Karpas-422 (cell line): ENCODE measurements around the gene SAMD14. TPM values are rescaled to one million over a fixed set of nuclear protein-coding genes. Genes with fewer than 3 reads are reported as not detected.

Experiments
- DNase-seq: peaks from one replicate; pipeline ENCODE4 v3.0.0-alpha.2; 2015
- H2AFZ ChIP-seq: fragments of 200-600 bp; sonication (generic); 2 replicates; pipeline ENCODE4 v1.6.1; 2014; ENCODE audit warnings: antibody characterized with exemption, low read length, mixed read lengths
- H3K27ac ChIP-seq: fragments of 200-600 bp; sonication (generic); 2 replicates; pipeline ENCODE4 v1.5.1; 2014; ENCODE audit warnings: mild to moderate bottlenecking, low read length, moderate library complexity
- H3K27me3 ChIP-seq: fragments of 200-600 bp; sonication (generic); 2 replicates; pipeline ENCODE4 v1.6.1; 2014; ENCODE audit warnings: low read length, mixed read lengths
- H3K36me3 ChIP-seq: fragments of 200-600 bp; sonication (generic); 2 replicates; pipeline ENCODE4 v1.6.1; 2014; ENCODE audit warnings: low read length, mixed read lengths; ENCODE audit not compliant: insufficient read depth
- H3K4me1 ChIP-seq: fragments of 200-600 bp; sonication (generic); 2 replicates; pipeline ENCODE4 v1.6.1; 2014; ENCODE audit warnings: mild to moderate bottlenecking, low read length, mixed read lengths
- H3K4me2 ChIP-seq: fragments of 200-600 bp; sonication (generic); 2 replicates; pipeline ENCODE4 v1.6.1; 2014; ENCODE audit warnings: low read length, low read depth, mild to moderate bottlenecking; ENCODE audit not compliant: poor library complexity, severe bottlenecking
- H3K4me3 ChIP-seq: fragments of 200-600 bp; sonication (generic); 2 replicates; pipeline ENCODE4 v1.5.1; 2014; ENCODE audit warnings: mild to moderate bottlenecking, antibody characterized with exemption, low read length, mixed read lengths
- H3K79me2 ChIP-seq: fragments of 200-600 bp; sonication (generic); 2 replicates; pipeline ENCODE4 v1.6.1; 2014; ENCODE audit warnings: mild to moderate bottlenecking, low read length, mixed read lengths
- H3K9ac ChIP-seq: fragments of 200-600 bp; sonication (generic); 2 replicates; pipeline ENCODE4 v1.6.0; 2014; ENCODE audit warnings: low read length
- H3K9me2 ChIP-seq: fragments of 200-600 bp; sonication (generic), shearing (Covaris generic); replicated peaks from 2 replicates; pipeline ENCODE4 v1.6.0; 2014; ENCODE audit warnings: mild to moderate bottlenecking, low read length, moderate library complexity; ENCODE audit not compliant: insufficient read depth
- H3K9me3 ChIP-seq: fragments of 300-700, 200-600 bp; sonication (generic); 2 replicates; pipeline ENCODE4 v1.6.1; 2014; ENCODE audit warnings: low read length, mixed read lengths
- H4K20me1 ChIP-seq: fragments of 200-600 bp; sonication (generic); 2 replicates; pipeline ENCODE4 v1.6.1; 2014; ENCODE audit warnings: mild to moderate bottlenecking, antibody characterized with exemption, low read length, low read depth; ENCODE audit not compliant: insufficient read depth
- total RNA-seq: library from RNA; depleted of rRNA; stranded (reverse); fragments of >200 nt; shearing (Covaris generic); gene quantifications from 2 replicates; pipeline ENCODE4 v1.2.3, GENCODE V29; 2014; ENCODE audit warnings: low replicate concordance

Gene SAMD14
- total RNA-seq, 1 experiment from 2014 or later = not detected

DNA sequence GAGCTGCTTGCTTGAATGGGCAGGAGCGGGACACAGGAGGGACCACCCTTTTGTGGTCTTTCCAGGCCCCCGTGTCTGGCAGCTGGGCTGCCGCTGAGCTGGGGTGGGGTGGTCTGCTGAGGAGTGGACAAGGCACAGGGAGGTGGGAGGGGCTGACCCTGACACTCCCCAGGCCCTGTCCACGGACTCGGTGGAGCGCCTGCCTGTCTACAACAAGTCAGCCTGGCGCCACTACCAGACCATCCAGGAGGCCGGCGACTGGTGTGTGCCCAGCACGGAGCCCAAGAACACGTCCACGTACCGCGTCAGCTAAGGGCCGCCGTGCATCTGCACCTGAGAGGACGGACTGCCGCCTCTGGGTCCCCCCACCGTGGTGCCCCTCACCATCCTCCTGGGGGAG is 20.2 kb downstream of the SAMD14 start:
- no peaks in the 10 kb centered on the region for H3K36me3 ChIP-seq

GRCh38 chr17:50109207-50109606 is 20.8 kb downstream of the SAMD14 start:
- no peaks in the 10 kb centered on the region for H3K36me3 ChIP-seq
- H3K27me3 ChIP-seq = no peaks in the 10 kb centered on the region
- H3K4me2 ChIP-seq = no peak overlapping the region
- no peaks in the 10 kb centered on the region for H3K79me2 ChIP-seq
- no peak overlapping the region for H2AFZ ChIP-seq
- DNase-seq = no peak
- no peaks in the 10 kb centered on the region for H3K9me2 ChIP-seq
- no peaks in the 10 kb centered on the region for H4K20me1 ChIP-seq
- no peak overlapping the region for H3K9ac ChIP-seq
- H3K9me3 ChIP-seq = no peaks in the 10 kb centered on the region
- no peak overlapping the region for H3K27ac ChIP-seq
- no peaks in the 10 kb centered on the region for H3K4me1 ChIP-seq
- H3K4me3 ChIP-seq = no peak overlapping the region

More for the DNA sequence above, 20.2 kb downstream of the SAMD14 start:
- Histone ChIP-seq H3K9ac (no peak overlapping the region), H3K9me3 (no peaks in the 10 kb centered on the region), H2AFZ (no peak overlapping the region), H4K20me1 (no peaks in the 10 kb centered on the region), H3K4me2 (no peak overlapping the region), H3K9me2 (no peaks in the 10 kb centered on the region), H3K4me3 (no peak overlapping the region), H3K27ac (no peak overlapping the region), H3K4me1 (no peaks in the 10 kb centered on the region), H3K27me3 (no peaks in the 10 kb centered on the region), H3K79me2 (no peaks in the 10 kb centered on the region)
- no peak for DNase-seq

DNA sequence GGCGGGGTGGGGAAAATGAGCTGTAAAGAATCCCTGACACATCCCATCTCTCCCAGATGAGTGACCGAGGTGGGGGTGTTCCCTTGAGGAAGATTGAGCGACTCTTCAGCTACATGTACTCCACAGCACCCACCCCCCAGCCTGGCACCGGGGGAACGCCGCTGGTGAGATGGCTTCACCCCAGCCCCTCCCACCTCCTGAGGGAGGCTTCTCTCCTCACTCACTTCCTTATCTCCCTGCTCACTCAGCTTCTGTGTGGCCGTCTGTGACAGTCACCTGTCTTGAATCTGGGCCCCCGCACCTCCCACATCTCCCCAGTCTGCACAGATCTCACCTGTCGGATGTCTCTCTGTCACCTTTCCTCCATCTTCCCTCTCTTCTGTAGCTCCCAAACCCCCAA is 21.4 kb downstream of the SAMD14 start:
- Histone ChIP-seq H4K20me1 (no peaks in the 10 kb centered on the region), H3K4me2 (no peak overlapping the region), H3K27ac (no peak overlapping the region), H3K36me3 (no peaks in the 10 kb centered on the region), H3K4me3 (no peak overlapping the region), H3K9me3 (no peaks in the 10 kb centered on the region), H3K9ac (no peak overlapping the region), H2AFZ (no peak overlapping the region), H3K27me3 (no peaks in the 10 kb centered on the region), H3K79me2 (no peaks in the 10 kb centered on the region), H3K4me1 (no peaks in the 10 kb centered on the region), H3K9me2 (no peaks in the 10 kb centered on the region)
- DNase-seq = no peak

- Histone ChIP-seq H3K9me2 (no peaks in the 10 kb centered on the region), H3K79me2 (no peaks in the 10 kb centered on the region), H3K27me3 (no peaks in the 10 kb centered on the region), H3K9me3 (no peaks in the 10 kb centered on the region), H2AFZ (no peak overlapping the region), H3K4me2 (no peak overlapping the region), H3K4me3 (no peak overlapping the region), H3K4me1 (no peaks in the 10 kb centered on the region), H3K36me3 (no peaks in the 10 kb centered on the region), H3K27ac (no peak overlapping the region), H4K20me1 (no peaks in the 10 kb centered on the region), H3K9ac (no peak overlapping the region)
- DNase-seq = no peak
These were observed 22.1 kb downstream of the SAMD14 start for GRCh38 chr17:50107790-50108414.

DNA sequence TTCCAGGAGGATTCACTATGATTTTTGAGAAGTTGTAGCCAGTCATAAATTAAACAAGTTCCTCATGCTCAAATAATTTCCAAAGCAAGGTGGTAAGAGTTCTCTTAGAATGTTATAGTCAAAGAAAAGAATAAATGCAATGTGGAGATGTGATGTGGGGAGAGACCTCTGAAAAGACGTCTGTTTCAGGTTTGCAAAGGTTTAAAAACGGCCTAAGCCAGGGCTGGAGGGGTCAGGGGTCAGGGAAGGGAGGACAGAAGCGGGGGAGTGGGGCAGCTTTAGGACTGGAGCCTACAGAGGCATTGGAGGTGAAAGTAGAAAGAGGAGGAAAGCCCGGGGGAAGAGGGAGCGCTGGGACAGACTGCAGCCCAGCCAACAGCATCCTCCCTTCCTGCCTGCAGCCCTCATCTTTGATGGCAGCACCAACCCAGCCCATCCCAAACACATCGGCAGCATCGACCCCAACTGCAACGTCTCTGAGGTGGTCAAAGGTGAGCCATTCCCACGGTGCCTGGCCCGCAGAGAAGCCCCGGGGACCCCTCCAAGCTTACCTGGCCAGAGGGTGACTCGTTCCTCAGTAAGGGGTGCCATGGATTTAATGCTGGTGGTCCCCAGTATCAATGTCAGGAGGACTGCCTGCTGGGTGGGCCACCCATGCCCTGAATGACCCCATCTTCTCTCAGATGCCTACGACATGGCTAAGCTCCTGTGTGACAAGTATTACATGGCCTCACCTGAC is 23.4 kb downstream of the SAMD14 start:
- Histone ChIP-seq H2AFZ (no peak overlapping the region), H3K36me3 (no peaks in the 10 kb centered on the region)
- DNase-seq = no peak

DNA sequence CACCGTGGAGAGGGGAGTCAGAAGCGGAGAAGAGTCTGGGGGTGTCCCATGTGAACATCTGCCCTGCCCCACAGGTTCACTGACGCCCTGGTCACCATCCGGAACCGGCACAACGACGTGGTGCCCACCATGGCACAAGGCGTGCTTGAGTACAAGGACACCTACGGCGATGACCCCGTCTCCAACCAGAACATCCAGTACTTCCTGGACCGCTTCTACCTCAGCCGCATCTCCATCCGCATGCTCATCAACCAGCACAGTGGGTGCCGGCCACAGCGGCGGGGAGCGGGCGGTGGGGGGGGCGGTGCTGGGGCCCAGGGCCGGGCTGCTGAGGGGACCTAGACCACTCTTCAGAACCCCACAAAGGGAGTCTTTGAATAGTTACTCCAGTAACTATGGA is 24.1 kb downstream of the SAMD14 start:
- H3K27ac ChIP-seq = no peak overlapping the region
- no peaks in the 10 kb centered on the region for H4K20me1 ChIP-seq
- no peaks in the 10 kb centered on the region for H3K9me3 ChIP-seq
- no peak overlapping the region for H3K4me3 ChIP-seq
- no peak for DNase-seq
- H2AFZ ChIP-seq = no peak overlapping the region
- H3K4me2 ChIP-seq = no peak overlapping the region
- H3K9ac ChIP-seq = no peak overlapping the region
- no peaks in the 10 kb centered on the region for H3K27me3 ChIP-seq
- no peaks in the 10 kb centered on the region for H3K9me2 ChIP-seq
- H3K4me1 ChIP-seq = peaks cover 14% of the 10 kb centered on the region
- no peaks in the 10 kb centered on the region for H3K79me2 ChIP-seq
- no peaks in the 10 kb centered on the region for H3K36me3 ChIP-seq

More for the DNA sequence above, 23.4 kb downstream of the SAMD14 start:
- Histone ChIP-seq H3K79me2 (no peaks in the 10 kb centered on the region), H3K4me1 (peaks cover 6% of the 10 kb centered on the region), H3K27ac (no peak overlapping the region), H3K9me2 (no peaks in the 10 kb centered on the region), H4K20me1 (no peaks in the 10 kb centered on the region), H3K9ac (no peak overlapping the region), H3K4me2 (no peak overlapping the region), H3K4me3 (no peak overlapping the region), H3K9me3 (no peaks in the 10 kb centered on the region), H3K27me3 (no peaks in the 10 kb centered on the region)

DNA sequence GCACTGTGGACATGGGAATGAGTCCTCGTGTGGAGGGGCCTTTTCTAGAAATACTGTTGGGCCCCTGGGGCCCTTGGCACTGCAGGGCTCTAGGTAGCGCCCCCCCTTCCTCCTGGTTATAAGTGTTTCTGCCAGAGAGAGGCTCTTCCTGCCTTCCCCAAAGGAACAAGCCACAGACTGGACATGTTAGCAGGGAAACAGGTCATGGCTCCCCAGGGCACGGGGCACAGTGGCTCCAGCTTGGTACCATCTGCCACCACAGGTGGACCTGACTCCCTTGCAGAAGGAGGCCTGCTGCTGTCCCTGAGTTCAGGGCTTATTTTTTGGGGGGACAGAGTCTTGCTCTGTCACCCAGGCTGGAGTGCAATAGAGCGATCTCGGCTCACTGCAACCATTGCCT is 26.0 kb downstream of the SAMD14 start:
- no peak for DNase-seq
- H3K9me2 ChIP-seq = no peaks in the 10 kb centered on the region
- H3K36me3 ChIP-seq = no peaks in the 10 kb centered on the region
- H3K27me3 ChIP-seq = no peaks in the 10 kb centered on the region
- no peak overlapping the region for H3K4me3 ChIP-seq
- H3K9me3 ChIP-seq = no peaks in the 10 kb centered on the region
- no peak overlapping the region for H3K9ac ChIP-seq
- H3K27ac ChIP-seq = no peak overlapping the region
- peaks cover 16% of the 10 kb centered on the region for H3K4me1 ChIP-seq
- no peak overlapping the region for H2AFZ ChIP-seq
- no peak overlapping the region for H3K4me2 ChIP-seq
- no peaks in the 10 kb centered on the region for H3K79me2 ChIP-seq
- no peaks in the 10 kb centered on the region for H4K20me1 ChIP-seq

GRCh38 chr17:50103252-50103651 is 26.7 kb downstream of the SAMD14 start:
- Histone ChIP-seq H3K9me3 (no peaks in the 10 kb centered on the region), H3K9me2 (no peaks in the 10 kb centered on the region), H3K4me3 (no peak overlapping the region), H3K27ac (no peak overlapping the region), H2AFZ (no peak overlapping the region), H3K4me1 (peaks cover 16% of the 10 kb centered on the region), H3K79me2 (no peaks in the 10 kb centered on the region), H3K36me3 (no peaks in the 10 kb centered on the region), H4K20me1 (no peaks in the 10 kb centered on the region), H3K27me3 (no peaks in the 10 kb centered on the region), H3K4me2 (no peak overlapping the region), H3K9ac (no peak overlapping the region)
- DNase-seq = no peak
